NCI-H226 (cell line): ENCODE results near the gene C1QTNF8.

Experiments used
- DNase-seq: peaks from one replicate; pipeline ENCODE4 v3.0.0-alpha.2; 2015

C1QTNF8 gene

GRCh38 chr16:1073566-1074378 lies 22.3 kb downstream of the C1QTNF8 start:
- no peak for DNase-seq

- DNase-seq = no peak
These were observed 22.8 kb downstream of the C1QTNF8 start for GRCh38 chr16:1073262-1073558.

GRCh38 chr16:1072526-1073261 lies 23.4 kb downstream of the C1QTNF8 start, which contains the start of gene SSTR5:
Gene SSTR5, plus strand, starts transcription at chr16:1072747. Its CDS starts 6,122 bp downstream, at chr16:1078869.
- DNase-seq = no peak

GRCh38 chr16:1071561-1072225 lies 24.4 kb downstream of the C1QTNF8 start:
- no peak for DNase-seq

GRCh38 chr16:1070864-1071408 lies 25.1 kb downstream of the C1QTNF8 start:
- DNase-seq = no peak

- DNase-seq = no peak
These were observed 25.8 kb downstream of the C1QTNF8 start for GRCh38 chr16:1070084-1070863.

GRCh38 chr16:1069154-1069553 lies 26.9 kb downstream of the C1QTNF8 start:
- DNase-seq = no peak

- DNase-seq = no peak
These were observed 27.6 kb downstream of the C1QTNF8 start for GRCh38 chr16:1068451-1068850.

- no peak for DNase-seq
These were observed 28.4 kb downstream of the C1QTNF8 start for GRCh38 chr16:1067629-1068028.

- DNase-seq = no peak
These were observed 29.4 kb downstream of the C1QTNF8 start for GRCh38 chr16:1066584-1067172.

- no peak for DNase-seq
These were observed 30.4 kb downstream of the C1QTNF8 start for GRCh38 chr16:1065469-1066128.

- no peak for DNase-seq
These were observed 32.3 kb downstream of the C1QTNF8 start for GRCh38 chr16:1063728-1064127.

- no peak for DNase-seq
These were observed 33.1 kb downstream of the C1QTNF8 start for GRCh38 chr16:1062895-1063294.

- DNase-seq = no peak
These were observed 34.1 kb downstream of the C1QTNF8 start for GRCh38 chr16:1061769-1062505.

GRCh38 chr16:1060416-1061340 lies 35.4 kb downstream of the C1QTNF8 start:
- DNase-seq = no peak

GRCh38 chr16:1059310-1059709 lies 36.7 kb downstream of the C1QTNF8 start:
- no peak for DNase-seq

- DNase-seq = no peak
These were observed 37.8 kb downstream of the C1QTNF8 start for GRCh38 chr16:1058216-1058615.

- no peak for DNase-seq
These were observed 38.7 kb downstream of the C1QTNF8 start for GRCh38 chr16:1057252-1057932.

- no peak for DNase-seq
These were observed 39.8 kb downstream of the C1QTNF8 start for GRCh38 chr16:1056196-1056595.
